ENCODE measurements around the gene MNAT1.

The MNAT1 gene

DNA sequence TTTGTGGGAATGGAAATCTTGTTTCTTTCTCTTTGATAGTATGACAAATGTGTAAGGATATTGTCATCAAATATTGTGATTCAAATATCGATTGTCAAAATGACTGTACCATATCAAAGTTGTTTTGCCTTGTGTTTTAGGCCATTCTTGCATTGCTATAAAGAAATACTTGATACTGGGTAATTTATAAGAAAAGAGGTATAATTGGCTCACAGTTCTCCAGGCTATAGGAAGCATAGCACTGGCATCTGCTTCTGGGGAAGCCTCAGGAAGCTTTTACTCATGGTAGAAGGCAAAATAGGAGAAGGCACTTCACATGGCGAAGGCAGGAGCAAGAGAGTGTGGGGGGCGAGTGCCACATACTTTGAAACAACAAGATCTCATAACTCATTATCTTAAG, 238.5 kb downstream of the MNAT1 start:
- no peak for DNase-seq

GRCh38 chr14:60974090-60974651, 239.6 kb downstream of the MNAT1 start:
- DNase-seq = no peak

DNA sequence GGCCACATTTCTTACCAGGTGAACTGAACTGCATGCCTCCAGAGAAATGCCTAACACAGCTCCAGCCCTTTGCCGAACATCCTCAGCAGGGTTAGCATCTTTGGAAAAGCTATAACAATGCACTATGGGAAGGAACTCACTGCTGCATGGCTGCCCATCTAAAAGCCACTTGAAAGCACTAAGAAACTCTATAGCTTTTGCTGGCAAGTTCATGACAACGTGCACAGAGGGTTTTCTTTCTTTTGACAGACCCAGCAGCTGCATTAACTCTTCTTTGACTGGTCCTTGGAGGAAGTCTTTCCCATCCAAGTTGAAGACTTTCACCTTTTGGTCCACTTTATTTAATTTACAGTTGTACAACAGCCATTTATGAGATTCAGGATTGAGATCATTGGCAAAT, 241.0 kb downstream of the MNAT1 start:
- DNase-seq = no peak

GRCh38 chr14:60977847-60978246, 243.3 kb downstream of the MNAT1 start:
- DNase-seq = no peak

DNA sequence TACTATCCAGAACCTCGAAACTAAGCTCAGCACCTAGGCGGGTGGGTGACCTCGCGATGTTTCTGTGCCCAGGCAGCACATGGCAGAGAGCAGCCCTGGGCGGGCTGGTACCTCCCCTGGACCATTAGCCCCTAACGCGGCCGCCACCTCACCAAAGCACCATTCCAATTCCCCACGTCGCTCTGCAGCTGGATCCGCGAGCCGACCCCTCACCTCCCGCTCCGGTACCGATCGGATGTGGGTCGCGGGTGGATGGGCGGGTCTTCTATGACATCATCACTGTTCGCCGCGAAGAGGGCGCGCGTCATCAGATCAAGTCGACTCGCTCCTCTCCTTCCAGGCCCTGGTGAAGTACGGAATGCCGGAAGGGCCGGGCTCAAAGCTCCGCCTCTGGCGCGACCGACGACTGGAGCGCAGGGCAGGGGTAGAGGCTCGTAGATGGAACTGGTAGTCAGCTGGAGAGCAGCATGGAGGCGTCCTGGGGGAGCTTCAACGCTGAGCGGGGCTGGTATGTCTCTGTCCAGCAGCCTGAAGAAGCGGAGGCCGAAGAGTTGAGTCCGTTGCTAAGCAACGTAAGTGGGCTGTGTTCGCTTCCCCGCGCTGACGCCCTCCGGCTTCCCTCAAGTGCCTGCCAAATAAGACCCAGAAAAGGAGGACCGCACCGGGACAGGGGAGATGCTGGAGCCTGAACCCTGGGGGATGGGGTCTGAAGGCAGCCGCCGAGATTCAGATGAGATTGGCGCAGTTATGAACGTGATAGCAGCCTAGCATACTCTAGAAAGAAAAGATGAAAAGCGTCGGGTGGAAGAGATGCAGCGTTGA, 246.5 kb downstream of the MNAT1 start, which contains the start of the genes SLC38A6 and TRMT5:
Gene SLC38A6, plus strand, starts transcription at position 435 of the 822 bp plus-strand sequence. Its CDS starts 33 bp downstream, at position 468.
Gene TRMT5, minus strand, starts transcription at position 269 of the 822 bp plus-strand sequence. Its CDS starts 106 bp downstream, at position 163.
- DNase-seq = peak; percentile 95

- DNase-seq = peak; percentile 77
Observed at GRCh38 chr14:60981633-60982455, 247.3 kb downstream of the MNAT1 start.

DNA sequence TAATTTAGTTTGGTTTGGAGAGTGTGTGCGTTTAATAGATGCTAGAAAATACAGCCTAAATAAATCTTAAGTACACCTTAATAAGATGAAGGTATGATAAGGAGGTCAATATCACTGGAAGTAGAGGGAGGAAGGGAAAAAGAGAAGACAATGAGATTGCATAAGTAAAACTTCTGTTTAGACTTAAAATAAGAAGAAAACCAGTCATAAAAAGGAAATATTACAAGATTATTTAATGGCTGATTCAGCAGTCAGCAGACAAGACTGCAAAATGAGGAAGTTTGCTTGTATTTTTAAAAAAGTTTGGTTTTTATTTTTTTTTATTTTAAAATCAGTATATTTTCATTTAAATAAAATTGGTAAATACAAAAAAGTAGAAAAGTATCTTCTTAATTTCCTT, 249.6 kb downstream of the MNAT1 start:
- no peak for DNase-seq

DNA sequence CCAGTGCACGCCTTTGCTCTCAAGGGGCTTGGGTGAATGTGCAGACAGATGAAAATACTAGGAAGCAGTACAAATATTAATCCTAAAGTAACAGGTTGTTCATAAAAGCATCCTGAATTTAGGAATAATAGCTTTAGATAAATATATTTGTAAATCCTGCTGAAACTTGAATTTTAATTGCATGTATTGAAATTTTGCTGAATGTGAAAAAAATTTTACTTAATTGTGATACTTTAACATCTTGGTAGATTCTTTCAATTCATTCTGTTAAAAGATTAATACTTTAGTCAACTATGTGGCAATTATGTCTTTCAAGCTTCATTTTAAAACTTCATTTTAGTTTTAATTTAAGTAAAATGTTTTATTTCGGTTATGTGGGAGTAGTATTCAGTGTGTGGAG, 251.9 kb downstream of the MNAT1 start:
- no peak for DNase-seq

- no peak for DNase-seq
Observed at GRCh38 chr14:60989599-60989998, 255.0 kb downstream of the MNAT1 start.

DNA sequence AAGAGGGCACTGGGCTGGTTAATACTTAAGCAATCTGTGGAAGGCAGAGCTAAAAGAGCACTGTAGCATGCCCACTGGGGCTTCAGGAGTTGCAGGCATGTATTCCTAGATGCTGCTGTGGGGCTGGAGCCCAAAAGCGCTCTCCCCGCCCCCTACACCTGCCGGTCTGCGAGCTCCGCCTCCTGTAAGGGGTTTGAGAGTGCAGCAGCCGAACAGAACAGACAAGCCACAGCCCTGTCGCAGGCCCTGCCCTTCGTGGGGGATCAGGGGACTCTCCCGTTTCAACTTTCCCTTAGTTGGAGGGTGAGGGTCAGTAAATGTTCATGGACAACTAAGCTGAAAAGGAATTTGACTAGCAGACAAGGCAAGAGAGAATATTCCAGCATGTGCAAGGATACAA, 264.1 kb downstream of the MNAT1 start:
- no peak for DNase-seq

GRCh38 chr14:60999536-60999935, 265.0 kb downstream of the MNAT1 start:
- no peak for DNase-seq

DNA sequence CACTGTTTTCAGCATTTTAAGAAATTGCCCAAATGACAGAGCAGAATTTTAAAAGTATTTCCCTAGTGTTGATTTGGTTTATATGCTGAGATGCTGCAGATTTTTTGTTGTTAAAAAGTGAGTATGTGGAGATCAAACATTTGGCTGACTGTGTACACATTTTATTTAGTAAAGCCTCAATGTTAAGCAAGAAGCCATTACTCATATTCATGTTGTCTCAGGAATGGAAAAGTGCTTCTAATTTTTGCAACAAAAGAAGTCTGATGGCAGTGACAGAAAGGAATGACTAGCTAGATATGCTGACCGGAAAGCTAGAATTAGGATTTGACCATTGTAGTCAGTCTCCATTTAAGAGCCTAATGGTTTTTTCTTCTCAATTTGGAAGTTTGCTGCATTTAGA, 269.0 kb downstream of the MNAT1 start:
- peak; percentile 6 for DNase-seq

DNA sequence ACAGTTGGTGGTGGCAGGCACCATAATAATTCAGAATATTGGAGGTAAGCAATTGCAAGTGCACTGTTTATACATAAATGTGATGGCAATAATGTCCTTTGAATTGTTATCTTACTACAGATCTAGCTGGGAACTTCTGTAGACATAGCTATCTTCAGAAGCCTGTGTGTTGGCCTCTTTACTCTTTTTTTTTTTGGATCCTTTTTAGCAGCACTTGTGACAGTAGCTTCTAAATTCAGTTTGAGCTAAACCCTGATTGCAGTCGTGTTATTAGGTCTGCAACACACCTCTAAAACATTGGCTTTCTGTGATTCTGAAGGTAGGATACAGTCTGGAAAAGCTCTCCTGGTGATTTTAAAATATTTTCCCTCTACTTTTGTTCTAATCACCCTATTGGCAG, 285.0 kb downstream of the MNAT1 start:
- DNase-seq = no peak

Data from EL (cell line).